PC-9 (cell line): ENCODE measurements around the gene SF3B2. TPM values are rescaled to one million over a fixed set of nuclear protein-coding genes. Genes with fewer than 3 reads are reported as not detected.

Source experiments
- BruUV-seq: library from RNA; stranded (reverse); fragments of 400-500 nt; replicated peaks from 2 replicates; lab custom pipeline; 2021; lab: Mats Ljungman, UMichigan
- CTCF ChIA-PET: fragments of 300-600 bp; sonication (Branson Sonifier 250); formaldehyde crosslinking; loops from one replicate; lab custom pipeline; 2022; ENCODE audit warnings: antibody characterized with exemption; lab: Charles Lee
- POLR2A ChIA-PET: fragments of 300-600 bp; sonication (Branson Sonifier 250); formaldehyde crosslinking; loops from one replicate; lab custom pipeline; 2022; ENCODE audit warnings: antibody characterized with exemption; ENCODE audit not compliant: unreplicated experiment; lab: Charles Lee
- DNase-seq, 2 experiments: peaks; one replicate each; pipeline versions ENCODE4 v3.0.0 to v3.0.0-alpha.2; 2015 to 2022; ENCODE audit warnings: mixed read lengths in 1 of 2
- H2AFZ ChIP-seq: fragments of 200-600 bp; sonication (generic); 2 replicates; pipeline ENCODE4 v1.8.1; 2017; ENCODE audit warnings: antibody characterized with exemption
- H3F3A ChIP-seq: fragments of 200-600 bp; sonication (generic); 2 replicates; pipeline ENCODE4 v1.8.1; 2017; ENCODE audit warnings: antibody characterized with exemption, mild to moderate bottlenecking, low read depth; ENCODE audit not compliant: insufficient read depth
- H3K27ac ChIP-seq: fragments of 200-600 bp; sonication (generic); 2 replicates; pipeline ENCODE4 v1.6.1; 2016; ENCODE audit warnings: mixed run types
- H3K27me3 ChIP-seq: fragments of 200-600 bp; sonication (generic); 2 replicates; pipeline ENCODE4 v1.6.1; 2016; ENCODE audit warnings: low read depth, mixed run types; ENCODE audit not compliant: insufficient read depth
- H3K36me3 ChIP-seq: fragments of 200-600 bp; sonication (generic); 2 replicates; pipeline ENCODE4 v1.6.1; 2016; ENCODE audit warnings: low read depth, mixed run types
- H3K4me1 ChIP-seq: fragments of 200-600 bp; sonication (generic); replicated peaks from 2 replicates; pipeline ENCODE4 v1.6.1; 2016; ENCODE audit warnings: mixed run types; ENCODE audit not compliant: insufficient read depth
- H3K4me2 ChIP-seq: fragments of 200-600 bp; sonication (generic); 2 replicates; pipeline ENCODE4 v1.6.1; 2017; ENCODE audit warnings: mixed run types
- H3K4me3 ChIP-seq: fragments of 200-600 bp; sonication (generic); 2 replicates; pipeline ENCODE4 v1.6.1; 2016; ENCODE audit warnings: mixed run types
- H3K79me2 ChIP-seq: fragments of 200-600 bp; sonication (generic); 2 replicates; pipeline ENCODE4 v1.6.1; 2017; ENCODE audit warnings: low read depth, mixed run types
- H3K9me2 ChIP-seq: fragments of 200-600 bp; sonication (generic); 2 replicates; pipeline ENCODE4 v1.8.1; 2017; ENCODE audit warnings: mild to moderate bottlenecking; ENCODE audit not compliant: insufficient read depth
- H3K9me3 ChIP-seq: fragments of 200-600 bp; sonication (generic); 2 replicates; pipeline ENCODE4 v1.8.1; 2016; ENCODE audit warnings: low read depth; ENCODE audit not compliant: insufficient read depth
- H4K20me1 ChIP-seq: fragments of 200-600 bp; sonication (generic); 2 replicates; pipeline ENCODE4 v1.8.1; 2017; ENCODE audit not compliant: insufficient read depth
- EZH2 ChIP-seq: fragments of 200-600 bp; sonication (generic); IDR thresholded peaks from 2 replicates; pipeline ENCODE4 v1.8.0; 2017; ENCODE audit warnings: antibody characterized with exemption, low read depth
- intact Hi-C: fragments of 100-400 bp; cut with micrococcal nuclease; formaldehyde crosslinking; loops from one replicate; pipeline ENCODE4 v1.10.0; 2022; ENCODE audit not compliant: unreplicated experiment
- total RNA-seq: library from RNA; stranded (reverse); gene quantifications from 2 replicates; pipeline ENCODE4 v1.2.3, GENCODE V29; 2021
- TF ChIP-seq, protein P1 (sequence below): fragments of 200-600 bp; sonication (generic); conservative IDR thresholded peaks from 2 replicates; pipeline ENCODE4 v1.6.1; 2017; ENCODE audit warnings: mixed run types, antibody characterized with exemption, mild to moderate bottlenecking, moderate library complexity

SF3B2 gene
- total RNA-seq, 1 experiment from 2014 or later: 224 TPM

DNA sequence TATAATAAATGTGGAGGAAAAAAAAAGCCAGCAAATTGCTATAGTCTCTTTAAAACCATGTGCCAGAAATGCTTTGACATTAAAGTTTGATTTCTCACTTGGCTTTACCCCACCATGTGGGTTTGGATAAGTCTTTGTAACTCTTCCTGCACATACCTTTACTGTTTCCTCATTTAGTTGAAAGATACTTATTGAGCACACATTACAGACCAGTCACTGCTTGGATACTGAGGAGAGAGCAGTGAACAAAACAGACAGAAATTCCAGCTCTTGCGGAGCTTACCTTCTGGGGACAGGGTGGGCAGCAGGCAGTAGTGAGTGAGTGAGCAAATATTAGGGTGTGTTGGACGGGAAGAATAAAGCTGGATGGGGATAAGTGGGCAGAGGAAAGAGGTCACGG, 31.6 kb downstream of the SF3B2 start:
- no peaks in the 10 kb centered on the region for H3K27me3 ChIP-seq
- H3K4me1 ChIP-seq: peaks cover 42% of the 10 kb centered on the region
- peak overlapping the region; percentile 31 for H3K4me2 ChIP-seq
- H3K9me2 ChIP-seq: no peaks in the 10 kb centered on the region
- H3K36me3 ChIP-seq: no peaks in the 10 kb centered on the region
- no peak overlapping the region for H3K27ac ChIP-seq
- ChIA-PET CTCF (no interaction called here), POLR2A (interaction anchor here (0.6 kb wide), 1 partner anchor 359 kb away, joined by 4 read pairs; no protein-coding TSS in a partner anchor)
- DNase-seq: no peak
- intact Hi-C loops: loop anchor here (5.0 kb wide), 1 partner anchor 139 kb away; no protein-coding TSS in a partner anchor
- no peaks in the 10 kb centered on the region for H3K9me3 ChIP-seq
- no peaks in the 10 kb centered on the region for H4K20me1 ChIP-seq
- H2AFZ ChIP-seq: no peak overlapping the region
- no TSS peak for BruUV-seq
- peaks cover 73% of the 10 kb centered on the region for H3K79me2 ChIP-seq
- no peak for TF ChIP-seq EZH2
- TF ChIP-seq, protein P1, sequence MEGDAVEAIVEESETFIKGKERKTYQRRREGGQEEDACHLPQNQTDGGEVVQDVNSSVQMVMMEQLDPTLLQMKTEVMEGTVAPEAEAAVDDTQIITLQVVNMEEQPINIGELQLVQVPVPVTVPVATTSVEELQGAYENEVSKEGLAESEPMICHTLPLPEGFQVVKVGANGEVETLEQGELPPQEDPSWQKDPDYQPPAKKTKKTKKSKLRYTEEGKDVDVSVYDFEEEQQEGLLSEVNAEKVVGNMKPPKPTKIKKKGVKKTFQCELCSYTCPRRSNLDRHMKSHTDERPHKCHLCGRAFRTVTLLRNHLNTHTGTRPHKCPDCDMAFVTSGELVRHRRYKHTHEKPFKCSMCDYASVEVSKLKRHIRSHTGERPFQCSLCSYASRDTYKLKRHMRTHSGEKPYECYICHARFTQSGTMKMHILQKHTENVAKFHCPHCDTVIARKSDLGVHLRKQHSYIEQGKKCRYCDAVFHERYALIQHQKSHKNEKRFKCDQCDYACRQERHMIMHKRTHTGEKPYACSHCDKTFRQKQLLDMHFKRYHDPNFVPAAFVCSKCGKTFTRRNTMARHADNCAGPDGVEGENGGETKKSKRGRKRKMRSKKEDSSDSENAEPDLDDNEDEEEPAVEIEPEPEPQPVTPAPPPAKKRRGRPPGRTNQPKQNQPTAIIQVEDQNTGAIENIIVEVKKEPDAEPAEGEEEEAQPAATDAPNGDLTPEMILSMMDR: no peak
- H3K4me3 ChIP-seq: no peak overlapping the region
- peaks cover 34% of the 10 kb centered on the region for H3F3A ChIP-seq

DNA sequence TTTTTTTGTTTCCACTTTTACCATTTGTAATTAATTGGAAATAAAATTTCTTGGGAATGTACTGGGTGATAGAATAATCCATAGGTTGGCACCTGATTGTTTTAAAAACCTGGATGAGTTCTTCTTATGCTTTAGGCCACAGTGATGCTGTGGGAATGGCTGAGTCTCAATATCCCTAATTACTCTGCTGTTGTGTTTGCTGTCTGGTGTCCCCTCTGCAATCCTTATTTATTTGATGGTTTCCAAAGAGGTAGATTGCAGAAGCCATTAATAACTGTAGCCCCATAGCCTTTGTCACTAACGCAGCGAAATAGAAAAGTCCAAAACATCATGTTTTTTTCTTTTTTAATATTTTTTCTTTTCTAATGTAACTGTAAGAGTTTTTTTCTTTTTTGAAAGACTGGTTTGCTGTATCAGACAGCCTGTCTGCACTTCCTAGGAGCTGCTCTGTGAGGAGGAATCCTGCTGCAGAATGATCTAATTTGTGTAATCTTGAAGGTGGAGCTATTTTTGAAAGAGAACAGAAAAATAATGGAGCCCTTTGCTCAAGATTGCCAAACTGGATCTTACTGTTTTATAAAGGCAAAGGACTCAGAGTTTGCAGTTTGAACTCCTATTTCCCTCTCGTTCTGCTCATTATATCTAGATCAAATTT, 32.8 kb downstream of the SF3B2 start:
- POLR2A ChIA-PET: no interaction called here
- intact Hi-C loops: loop anchor here (5.0 kb wide), 1 partner anchor 137 kb away; no protein-coding TSS in a partner anchor
- Histone ChIP-seq H3K36me3 (no peaks in the 10 kb centered on the region), H3K9me3 (no peaks in the 10 kb centered on the region), H3K9me2 (no peaks in the 10 kb centered on the region), H2AFZ (no peak overlapping the region), H3F3A (peaks cover 30% of the 10 kb centered on the region), H3K4me3 (no peak overlapping the region), H3K4me2 (no peak overlapping the region), H3K4me1 (peaks cover 40% of the 10 kb centered on the region), H3K79me2 (peaks cover 75% of the 10 kb centered on the region), H3K27ac (no peak overlapping the region), H4K20me1 (no peaks in the 10 kb centered on the region), H3K27me3 (no peaks in the 10 kb centered on the region)
- CTCF ChIA-PET: interaction anchor here (0.7 kb wide), 1 partner anchor 28 kb away, joined by 3 read pairs; no protein-coding TSS in a partner anchor
- DNase-seq: no peak
- no TSS peak for BruUV-seq
- no peak for TF ChIP-seq EZH2
- TF ChIP-seq, protein P1: no peak

- no peak for DNase-seq
- no peak overlapping the region for H2AFZ ChIP-seq
- H3K4me1 ChIP-seq: peaks cover 17% of the 10 kb centered on the region
- peaks cover 55% of the 10 kb centered on the region for H3K79me2 ChIP-seq
- CTCF ChIA-PET: interaction anchor here (0.7 kb wide), 1 partner anchor 256 kb away, joined by 4 read pairs; no protein-coding TSS in a partner anchor
- TF ChIP-seq, protein P1: no peak
- TF ChIP-seq EZH2: no peak
- no peaks in the 10 kb centered on the region for H3K36me3 ChIP-seq
- H3K9me2 ChIP-seq: no peaks in the 10 kb centered on the region
- H3K9me3 ChIP-seq: no peaks in the 10 kb centered on the region
- H3F3A ChIP-seq: peaks cover 10% of the 10 kb centered on the region
- no peak overlapping the region for H3K4me2 ChIP-seq
- H3K4me3 ChIP-seq: no peak overlapping the region
- no peak overlapping the region for H3K27ac ChIP-seq
- H3K27me3 ChIP-seq: no peaks in the 10 kb centered on the region
- intact Hi-C loops: no loop called here
- POLR2A ChIA-PET: no interaction called here
- no TSS peak for BruUV-seq
- H4K20me1 ChIP-seq: 0 out of 2 replicates have a peak, but pooled peaks cover 3% of the 10 kb centered on the region
Observed at GRCh38 chr11:66087148-66087908, 35.2 kb downstream of the SF3B2 start.
